T-cell (primary cell): ENCODE data around the gene NCAPH2. TPM values are rescaled to one million over a fixed set of nuclear protein-coding genes. Genes with fewer than 3 reads are reported as not detected.

ENCODE experiments used
- ATAC-seq, 4 experiments: fragments of 200-7000 bp in 3 of 4; fragments of 150-1000 bp in 1 of 4; cut with Tn5 transposase; replicated peaks in 1 of 4; 1 replicate in 3 of 4; 2 replicates in 1 of 4; pipeline ENCODE4 v1.10.0; 2021; ENCODE audit warnings: moderate library complexity in 3 of 4, mild to moderate bottlenecking in 2 of 4, moderate number of reproducible peaks in 1 of 4
- CTCF ChIA-PET, 2 donors: fragments of 300-600 bp; sonication (Branson Sonifier 250); formaldehyde crosslinking; loops; one replicate each; lab custom pipeline; 2022; ENCODE audit warnings: antibody characterized with exemption in 2 of 2; lab: Charles Lee
- POLR2A ChIA-PET, 2 donors: fragments of 300-600 bp; sonication (Branson Sonifier 250); formaldehyde crosslinking; loops; one replicate each; lab custom pipeline; 2022; ENCODE audit warnings: antibody characterized with exemption in 2 of 2; lab: Charles Lee
- DNase-seq, 35 experiments: peaks; one replicate each; pipeline versions ENCODE4 v3.0.0 to v3.0.0-alpha.2; 2013 to 2023
- H3K27ac ChIP-seq: one replicate; pipeline ENCODE4 v1.5.1; 2013; ENCODE audit warnings: low read length
- H3K27me3 ChIP-seq, 2 experiments: replicated peaks in 1 of 2; 1 replicate in 1 of 2; 2 replicates in 1 of 2; pipeline versions ENCODE4 v1.6.1 to v1.7.0; 2013; ENCODE audit warnings: low read length in 1 of 2, mixed read lengths in 1 of 2; ENCODE audit not compliant: control insufficient read depth in 2 of 2, insufficient read depth in 2 of 2; ENCODE audit errors: extremely low read depth in 1 of 2
- H3K36me3 ChIP-seq, 2 donors: 1 replicate in 1 of 2; 2 replicates in 1 of 2; pipeline versions ENCODE4 v1.6.1 to v1.7.0; 2013; ENCODE audit warnings: low read length in 1 of 2; ENCODE audit not compliant: control insufficient read depth in 2 of 2, insufficient read depth in 1 of 2; ENCODE audit errors: extremely low read depth in 1 of 2
- H3K4me1 ChIP-seq, 2 experiments: 1 replicate in 1 of 2; 2 replicates in 1 of 2; pipeline versions ENCODE4 v1.6.1 to v1.7.0; 2013; ENCODE audit warnings: low read length in 2 of 2, mixed read lengths in 1 of 2; ENCODE audit not compliant: insufficient read depth in 2 of 2, control insufficient read depth in 1 of 2; ENCODE audit errors: extremely low read depth in 1 of 2
- H3K4me3 ChIP-seq, 2 donors: 1 replicate in 1 of 2; 2 replicates in 1 of 2; pipeline versions ENCODE4 v1.5.1 to v1.7.0; 2013; ENCODE audit warnings: mild to moderate bottlenecking in 2 of 2, low read length in 1 of 2, moderate library complexity in 1 of 2; ENCODE audit not compliant: control insufficient read depth in 1 of 2; ENCODE audit errors: extremely low read depth in 1 of 2
- H3K9me3 ChIP-seq: 2 replicates; pipeline ENCODE4 v1.7.0; 2013
- H3K27ac Mint-ChIP-seq, 2 donors: one replicate each; pipeline ENCODE4 v1.8.0; 2020 to 2021; ENCODE audit warnings: mild to moderate bottlenecking in 2 of 2, mixed read lengths in 2 of 2
- H3K27me3 Mint-ChIP-seq, 2 donors: one replicate each; pipeline ENCODE4 v1.8.0; 2021 to 2022; ENCODE audit warnings: mixed read lengths in 2 of 2
- H3K36me3 Mint-ChIP-seq: one replicate; pipeline ENCODE4 v1.8.0; 2021; ENCODE audit warnings: mixed read lengths
- H3K4me1 Mint-ChIP-seq, 3 donors: one replicate each; pipeline ENCODE4 v1.8.0; 2020 to 2022; ENCODE audit warnings: mixed read lengths in 3 of 3, mild to moderate bottlenecking in 1 of 3
- H3K4me3 Mint-ChIP-seq, 3 donors: one replicate each; pipeline ENCODE4 v1.8.0; 2020 to 2022; ENCODE audit warnings: mild to moderate bottlenecking in 3 of 3, mixed read lengths in 3 of 3, moderate library complexity in 3 of 3
- H3K9me3 Mint-ChIP-seq, 3 donors: one replicate each; pipeline ENCODE4 v1.8.0; 2020 to 2022; ENCODE audit warnings: mixed read lengths in 3 of 3
- WGBS: methylation state at CpG from one replicate; pipeline ENCODE4 v1.1.5; 2013; ENCODE audit warnings: missing lambda C conversion rate; ENCODE audit not compliant: insufficient coverage; 5-methylcytosine and 5-hydroxymethylcytosine counted together
- total RNA-seq, 35 experiments: library from RNA in 6 of 35; stranded (reverse) in 6 of 35; fragments of 120-200 nt in 1 of 35; gene quantifications; one replicate each; pipeline versions ENCODE4 v1.2.1 to v1.2.4 and lab custom pipeline; 2013 to 2026

The NCAPH2 gene
- total RNA-seq, 5 donors from 2014 or later (not counting 1 experiment from before 2014, with no cell fraction given) = 80.1 to 110 (median 94.6) TPM

GRCh38 chr22:50483556-50483955 lies 24.5 kb upstream of the NCAPH2 start:
- no peak for DNase-seq
- Histone ChIP-seq H3K36me3 (no peaks in the 10 kb centered on the region), H3K4me3 (no peak overlapping the region), H3K27me3 (peaks cover 0 to 48% of the 10 kb centered on the region in 2 experiments), H3K9me3 (no peaks in the 10 kb centered on the region), H3K4me1 (peaks cover 6 to 26% of the 10 kb centered on the region in 2 experiments), H3K27ac (no peak overlapping the region)
- no peaks in the 10 kb centered on the region for H3K36me3 Mint-ChIP-seq
- ChIA-PET CTCF (no interaction called here), POLR2A (no interaction called here)
- H3K4me3 Mint-ChIP-seq = peak overlapping the region in 1 of 3 donors; percentile 30
- WGBS = 89% methylated on average over 8 of the region's 8 CpGs
- ATAC-seq = no peak
- no peak overlapping the region for H3K27ac Mint-ChIP-seq
- H3K9me3 Mint-ChIP-seq = no peaks in the 10 kb centered on the region
- H3K27me3 Mint-ChIP-seq = peaks cover 0 to 5% of the 10 kb centered on the region in 2 donors
- H3K4me1 Mint-ChIP-seq = peaks cover 5 to 9% (median 9%) of the 10 kb centered on the region in 3 donors

GRCh38 chr22:50483977-50484853 lies 23.8 kb upstream of the NCAPH2 start:
- peaks cover 0 to 48% of the 10 kb centered on the region in 2 experiments for H3K27me3 ChIP-seq
- no peak overlapping the region for H3K4me3 ChIP-seq
- 86% methylated on average over 25 of the region's 31 CpGs for WGBS
- peaks cover 6 to 26% of the 10 kb centered on the region in 2 experiments for H3K4me1 ChIP-seq
- no peaks in the 10 kb centered on the region for H3K9me3 ChIP-seq
- Mint-ChIP-seq H3K27ac (no peak overlapping the region), H3K27me3 (peaks cover 0 to 5% of the 10 kb centered on the region in 2 donors), H3K36me3 (no peaks in the 10 kb centered on the region), H3K9me3 (no peaks in the 10 kb centered on the region), H3K4me1 (peaks cover 5 to 9% (median 9%) of the 10 kb centered on the region in 3 donors), H3K4me3 (no peak overlapping the region)
- no peak for DNase-seq
- no peaks in the 10 kb centered on the region for H3K36me3 ChIP-seq
- no peak overlapping the region for H3K27ac ChIP-seq
- ChIA-PET POLR2A (no interaction called here), CTCF (no interaction called here)
- no peak for ATAC-seq

GRCh38 chr22:50485221-50486131 lies 22.5 kb upstream of the NCAPH2 start:
- POLR2A ChIA-PET = no interaction called here
- CTCF ChIA-PET = no interaction called here
- no peak overlapping the region for H3K27ac ChIP-seq
- Mint-ChIP-seq H3K9me3 (no peaks in the 10 kb centered on the region), H3K4me3 (no peak overlapping the region), H3K4me1 (peaks cover under 1 to 3% (median 3%) of the 10 kb centered on the region in 3 donors), H3K27ac (no peak overlapping the region), H3K36me3 (no peaks in the 10 kb centered on the region), H3K27me3 (no peaks in the 10 kb centered on the region)
- WGBS = 72% methylated on average over 21 of the region's 29 CpGs
- H3K4me3 ChIP-seq = no peak overlapping the region
- no peak for DNase-seq
- peaks cover 6 to 27% of the 10 kb centered on the region in 2 experiments for H3K4me1 ChIP-seq
- ATAC-seq = no peak
- no peaks in the 10 kb centered on the region for H3K9me3 ChIP-seq
- H3K27me3 ChIP-seq = peaks cover 0 to 53% of the 10 kb centered on the region in 2 experiments
- no peaks in the 10 kb centered on the region for H3K36me3 ChIP-seq

- Mint-ChIP-seq H3K27ac (no peak within 1 kb of the TSS), H3K27me3 (no peaks in the 10 kb centered on the region), H3K4me1 (peaks cover 9% of the 10 kb centered on the region in 3 donors), H3K9me3 (no peaks in the 10 kb centered on the region), H3K4me3 (no peak within 1 kb of the TSS), H3K36me3 (no peaks in the 10 kb centered on the region)
- H3K27ac ChIP-seq = no peak within 1 kb of the TSS
- no peak for ATAC-seq
- H3K27me3 ChIP-seq = peaks cover 0 to 58% of the 10 kb centered on the region in 2 experiments
- 77% methylated on average over 23 of the region's 23 CpGs for WGBS
- no peaks in the 10 kb centered on the region for H3K36me3 ChIP-seq
- no peak for DNase-seq
- ChIA-PET POLR2A (no interaction called here), CTCF (no interaction called here)
- H3K4me3 ChIP-seq = no peak within 1 kb of the TSS
- no peaks in the 10 kb centered on the region for H3K9me3 ChIP-seq
- H3K4me1 ChIP-seq = peaks cover 8 to 29% of the 10 kb centered on the region in 2 experiments
Observed at GRCh38 chr22:50486561-50487289, 21.3 kb upstream of the NCAPH2 start, which contains the start of gene MIOX. TSS of gene MIOX (plus strand) at chr22:50486859. CDS start at chr22:50486898, 39 bp downstream.

- Histone ChIP-seq H3K9me3 (no peaks in the 10 kb centered on the region), H3K36me3 (no peaks in the 10 kb centered on the region), H3K27me3 (peaks cover 0 to 51% of the 10 kb centered on the region in 2 experiments), H3K4me3 (no peak overlapping the region), H3K27ac (no peak overlapping the region), H3K4me1 (peaks cover 2 to 22% of the 10 kb centered on the region in 2 experiments)
- Mint-ChIP-seq H3K4me1 (peaks cover 9% of the 10 kb centered on the region in 3 donors), H3K4me3 (no peak overlapping the region), H3K27me3 (no peaks in the 10 kb centered on the region), H3K27ac (no peak overlapping the region), H3K9me3 (no peaks in the 10 kb centered on the region), H3K36me3 (no peaks in the 10 kb centered on the region)
- ATAC-seq (no peak), DNase-seq (no peak)
- ChIA-PET CTCF (no interaction called here), POLR2A (no interaction called here)
- WGBS = 86% methylated on average over 14 of the region's 23 CpGs
Observed at GRCh38 chr22:50487290-50488005, 20.6 kb upstream of the NCAPH2 start.
